NCI-H2081 treated with DMSO at 0.1 percent for 48 hours (cell line): ENCODE measurements around the gene GPR55.

Source experiments
- DNase-seq: peaks from one replicate; lab custom pipeline; 2025; lab: John Stamatoyannopoulos, UW

Gene GPR55

GRCh38 chr2:230934231-230935129 is 9.4 kb upstream of the GPR55 start:
- no peak for DNase-seq

DNA sequence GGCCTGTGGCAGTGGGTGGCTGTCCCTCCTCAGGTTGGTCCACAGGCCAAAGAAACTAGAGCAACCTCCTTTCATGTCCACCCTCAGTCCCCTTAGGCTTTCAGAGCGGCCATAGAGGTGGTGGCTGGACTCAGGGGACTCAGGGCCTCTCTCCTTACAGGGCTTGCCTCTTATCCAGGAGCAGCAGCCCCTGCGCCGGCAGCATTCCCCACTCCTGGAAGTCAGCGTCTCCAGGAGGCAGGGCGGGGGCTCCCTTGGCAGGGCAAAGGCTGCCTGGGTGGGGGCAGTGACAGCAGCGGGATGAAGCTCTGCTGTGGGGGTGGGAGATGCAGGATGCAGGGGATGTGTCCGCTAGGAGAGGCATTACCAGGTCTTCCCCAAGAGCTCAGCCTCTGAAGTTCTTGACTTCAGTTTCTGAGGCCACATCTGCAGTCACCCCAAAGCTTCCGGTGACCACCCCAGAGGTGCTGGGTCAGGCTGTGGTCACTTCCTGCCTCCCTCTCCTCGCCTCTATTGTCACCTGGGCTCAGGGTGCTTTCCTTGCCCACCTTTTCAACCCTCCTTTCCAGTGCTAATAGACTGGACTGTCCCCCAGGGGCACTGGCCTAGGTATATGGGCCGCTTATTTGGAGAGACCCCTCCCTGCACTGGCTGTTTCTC is 8.6 kb upstream of the GPR55 start:
- DNase-seq, result no peak

DNA sequence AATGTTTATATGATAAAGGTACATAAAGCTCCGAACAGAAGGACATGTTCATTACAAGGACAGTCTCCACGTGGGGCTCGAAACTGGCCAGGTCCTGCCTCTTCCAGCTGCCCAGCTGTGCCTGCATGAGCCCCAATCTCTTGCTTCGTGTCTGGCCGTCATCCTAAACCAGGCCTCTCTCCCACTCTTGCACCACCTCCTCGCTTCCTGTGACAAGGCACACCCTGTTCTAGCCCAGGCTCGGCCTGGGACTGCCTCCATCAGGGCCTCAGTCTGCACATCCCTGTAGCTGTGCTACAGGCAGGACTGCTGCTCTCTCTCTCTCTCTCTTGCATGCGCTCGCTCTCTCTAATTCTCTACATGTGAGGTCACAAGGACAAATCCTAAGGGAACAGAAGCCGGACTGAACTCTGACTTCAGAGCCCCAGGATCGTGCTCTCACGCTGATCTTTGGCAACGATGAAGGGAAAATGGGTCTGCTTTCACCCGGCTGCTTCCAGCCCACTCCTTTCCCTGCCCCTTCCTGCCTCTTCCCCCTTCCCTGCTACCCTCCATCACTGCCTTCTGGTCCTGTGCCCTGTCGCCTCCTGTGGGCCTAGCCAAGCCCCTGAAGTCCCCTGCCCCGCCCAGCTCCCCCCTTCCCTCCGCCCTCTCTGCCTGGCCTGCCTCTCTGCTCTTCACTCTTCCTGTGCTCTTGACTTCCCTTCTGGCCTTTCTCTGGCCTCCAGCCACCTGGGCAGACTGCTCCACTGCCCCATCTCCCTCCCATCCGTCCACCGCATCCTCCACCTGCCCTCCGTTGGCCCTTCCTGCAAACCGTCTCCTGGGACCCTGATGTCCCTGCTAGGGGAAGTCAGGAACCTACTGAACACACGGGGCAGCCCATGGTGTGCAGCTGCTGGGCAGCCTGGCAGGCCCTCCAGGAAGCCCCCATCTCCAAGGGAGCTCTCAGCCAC is 7.8 kb upstream of the GPR55 start:
- DNase-seq, result no peak

GRCh38 chr2:230931556-230932231 is 6.7 kb upstream of the GPR55 start:
- no peak for DNase-seq

- DNase-seq, result no peak
These were observed 6.0 kb upstream of the GPR55 start for GRCh38 chr2:230930928-230931555.

GRCh38 chr2:230930149-230930780 is 5.2 kb upstream of the GPR55 start:
- no peak for DNase-seq

DNA sequence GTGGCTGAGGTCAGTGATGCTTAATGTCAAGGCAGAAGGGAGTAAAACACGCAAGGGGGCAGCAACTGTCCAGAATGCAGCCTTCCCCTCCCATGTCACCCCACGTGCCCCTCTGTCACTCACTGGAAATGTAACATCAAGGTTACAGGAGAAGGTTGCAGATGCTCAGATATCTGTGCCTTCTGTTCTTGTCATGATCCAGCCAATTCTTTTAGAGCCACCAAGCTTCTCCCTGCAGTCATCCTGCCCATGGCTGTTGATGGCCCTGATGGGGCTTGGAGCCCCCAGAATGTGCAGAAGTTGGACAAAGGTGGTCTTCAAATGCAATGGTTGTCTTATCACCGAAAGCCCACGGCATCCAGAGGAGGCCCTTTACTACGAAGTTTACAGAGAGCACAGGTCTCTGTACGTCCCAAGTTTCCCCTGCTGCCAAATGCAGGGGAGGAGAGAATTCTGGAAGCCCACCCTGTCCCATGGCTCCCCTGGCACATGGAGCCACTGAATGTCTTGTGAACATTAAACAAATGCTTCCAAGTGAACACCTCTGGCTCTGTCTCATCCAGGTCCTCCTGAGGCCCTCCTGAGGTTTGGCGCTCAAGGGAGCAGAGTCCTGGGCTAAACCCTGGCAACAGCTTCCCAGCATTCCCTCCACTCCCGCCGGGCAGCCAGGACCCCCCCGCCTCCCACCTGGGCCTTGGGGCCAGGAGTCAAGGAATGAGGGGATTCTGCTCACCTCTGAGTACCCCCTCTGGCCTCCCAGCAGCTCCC is 4.5 kb upstream of the GPR55 start:
- DNase-seq, result no peak

DNA sequence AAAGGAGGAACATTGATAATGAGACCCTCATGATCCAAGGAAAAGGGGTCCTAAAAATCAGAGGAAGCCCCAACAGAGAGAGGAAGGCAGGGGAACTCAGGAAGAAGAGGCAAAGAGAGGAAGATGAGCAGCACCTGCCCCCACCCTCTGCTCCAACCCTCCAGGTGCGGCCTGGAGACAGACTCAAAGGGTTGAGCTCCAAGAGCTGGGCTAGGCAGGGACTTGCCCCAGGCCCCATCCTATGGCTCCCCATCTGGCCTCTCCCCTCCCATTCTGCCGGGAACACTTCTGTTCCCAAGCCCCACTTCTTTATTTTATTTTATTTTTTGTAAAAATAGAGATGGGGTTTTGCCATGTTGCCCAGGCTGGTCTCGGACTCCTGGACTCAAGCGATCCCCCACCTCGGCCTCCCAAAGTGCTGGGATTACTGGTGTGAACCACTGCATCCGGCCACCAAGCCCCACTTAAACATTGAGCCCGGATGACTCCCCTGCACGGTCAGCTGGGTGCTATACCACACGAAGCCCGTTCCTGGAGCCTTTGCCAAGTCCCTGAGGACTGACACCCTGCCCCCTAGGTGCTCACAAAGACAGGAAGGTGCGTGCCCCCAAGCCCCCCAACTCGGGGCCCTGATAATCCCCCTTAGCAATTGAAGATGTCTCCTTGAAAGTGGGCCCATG is 3.8 kb upstream of the GPR55 start:
- DNase-seq, result no peak

GRCh38 chr2:230927711-230928341 is 2.8 kb upstream of the GPR55 start:
- no peak for DNase-seq

GRCh38 chr2:230925879-230926765 is 1.1 kb upstream of the GPR55 start:
- no peak for DNase-seq

- DNase-seq, result no peak
These were observed 419 bp upstream of the GPR55 start for GRCh38 chr2:230925443-230925878.

GRCh38 chr2:230924092-230924469 is 961 bp downstream of the GPR55 start:
- no peak for DNase-seq

- DNase-seq, result no peak
These were observed 1.9 kb downstream of the GPR55 start for GRCh38 chr2:230922951-230923717.

- DNase-seq, result no peak
These were observed 3.0 kb downstream of the GPR55 start for GRCh38 chr2:230921806-230922595.

GRCh38 chr2:230920167-230920566 is 4.9 kb downstream of the GPR55 start:
- no peak for DNase-seq

DNA sequence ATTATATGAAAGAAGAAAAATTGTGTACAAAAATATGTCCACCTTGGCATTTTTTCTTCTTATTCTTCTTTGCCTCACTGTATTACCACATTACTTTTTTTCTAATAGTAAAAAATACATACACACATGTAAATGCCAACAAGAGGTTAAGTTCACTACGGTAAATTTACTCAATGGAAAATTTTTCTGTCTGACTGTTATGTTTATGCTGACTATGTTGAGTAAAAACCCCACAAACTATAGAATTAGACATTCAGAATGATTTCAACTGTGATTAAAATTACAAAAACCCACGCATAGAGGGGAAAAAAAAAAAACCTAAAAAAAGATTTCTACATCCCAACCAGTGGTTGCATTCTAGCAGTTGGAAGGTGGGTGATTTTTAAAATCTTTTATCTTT is 5.4 kb downstream of the GPR55 start:
- DNase-seq, result no peak
